Activated T-helper 1 cell treated with anti-CD3 and anti-CD28 coated beads, Interleukin-2, amount 50 U/mL, for 16 hours (primary cell): ENCODE data around the gene UNC5A.

Experiments used
- DNase-seq, 2 donors: peaks; one replicate each; pipeline ENCODE4 v3.0.0-alpha.2; 2020; ENCODE audit warnings: low read depth in 1 of 2, low spot score in 1 of 2

UNC5A gene

GRCh38 chr5:176921714-176922113, 111.4 kb downstream of the UNC5A start:
- no peak for DNase-seq

- DNase-seq = no peak
These were observed 112.5 kb downstream of the UNC5A start for GRCh38 chr5:176922817-176923216.

- DNase-seq = no peak
These were observed 117.2 kb downstream of the UNC5A start for GRCh38 chr5:176927562-176927961.

GRCh38 chr5:176929654-176930053, 119.3 kb downstream of the UNC5A start:
- no peak for DNase-seq
